ENCODE data around the gene CRCP.

Gene CRCP

GRCh38 chr7:66198956-66199355, 84.3 kb downstream of the CRCP start:
- no peak overlapping the region for H3K9ac ChIP-seq (ENCODE audit: insufficient read length, low read depth)
- peaks cover 5% of the 10 kb centered on the region for H3K4me1 ChIP-seq (ENCODE audit: insufficient read depth, insufficient read length)
- H3K9me3 ChIP-seq (ENCODE audit: insufficient read depth, low read length): no peaks in the 10 kb centered on the region
- no peak overlapping the region for H3K4me3 ChIP-seq (ENCODE audit: insufficient read length, low read depth)
- H3K27me3 ChIP-seq (ENCODE audit: insufficient read depth, insufficient read length): no peaks in the 10 kb centered on the region
- DNase-seq (ENCODE audit: low read depth, low spot score): no peak
- no peak for TF ChIP-seq YY1 (IDR thresholded peaks at IDR 0.05; ENCODE audit: insufficient read depth, insufficient read length)
- no peak for TF ChIP-seq SUZ12 (IDR thresholded peaks at IDR 0.05; ENCODE audit: extremely low read depth, insufficient read depth, insufficient read length)
- TF ChIP-seq ZNF274 (IDR thresholded peaks at IDR 0.05; ENCODE audit: low read depth, low read length): no peak
- H3K36me3 ChIP-seq (ENCODE audit: insufficient read depth, insufficient read length, low read length): no peaks in the 10 kb centered on the region

- peaks cover 8% of the 10 kb centered on the region for H3K27me3 ChIP-seq (ENCODE audit: insufficient read depth, insufficient read length)
- no peak for DNase-seq (ENCODE audit: low read depth, low spot score)
- no peak overlapping the region for H3K9ac ChIP-seq (ENCODE audit: insufficient read length, low read depth)
- TF ChIP-seq YY1 (IDR thresholded peaks at IDR 0.05; ENCODE audit: insufficient read depth, insufficient read length): no peak
- H3K9me3 ChIP-seq (ENCODE audit: insufficient read depth, low read length): no peaks in the 10 kb centered on the region
- H3K4me3 ChIP-seq (ENCODE audit: insufficient read length, low read depth): no peak overlapping the region
- no peaks in the 10 kb centered on the region for H3K36me3 ChIP-seq (ENCODE audit: insufficient read depth, insufficient read length, low read length)
- no peaks in the 10 kb centered on the region for H3K4me1 ChIP-seq (ENCODE audit: insufficient read depth, insufficient read length)
Observed at GRCh38 chr7:66202441-66202840, 87.8 kb downstream of the CRCP start.

All from NT2/D1 (cell line).